Duodenal mucosa (tissue), 2 donors: ENCODE measurements around the gene DLGAP4.

ENCODE experiments used
- H3K27ac ChIP-seq: one replicate; pipeline ENCODE4 v1.7.0; 2013; ENCODE audit warnings: low read depth, low read length
- H3K27me3 ChIP-seq, 2 donors: one replicate each; pipeline ENCODE4 v1.7.0; 2013; ENCODE audit warnings: low read length in 2 of 2, control low read depth in 1 of 2; ENCODE audit not compliant: insufficient read depth in 2 of 2, control insufficient read depth in 1 of 2
- H3K36me3 ChIP-seq, 2 donors: one replicate each; pipeline ENCODE4 v1.7.0; 2013; ENCODE audit warnings: low read length in 2 of 2, control low read depth in 1 of 2; ENCODE audit not compliant: insufficient read depth in 2 of 2, control insufficient read depth in 1 of 2
- H3K4me1 ChIP-seq, 2 donors: one replicate each; pipeline ENCODE4 v1.7.0; 2013; ENCODE audit warnings: low read length in 2 of 2, control low read depth in 1 of 2; ENCODE audit not compliant: insufficient read depth in 2 of 2, control insufficient read depth in 1 of 2
- H3K4me3 ChIP-seq, 2 donors: one replicate each; pipeline ENCODE4 v1.7.0; 2013; ENCODE audit warnings: low read length in 2 of 2, low read depth in 1 of 2
- H3K9ac ChIP-seq, 2 donors: one replicate each; pipeline ENCODE4 v1.7.0; 2013; ENCODE audit warnings: low read length in 2 of 2, low read depth in 1 of 2
- H3K9me3 ChIP-seq, 2 donors: one replicate each; pipeline ENCODE4 v1.7.0; 2013; ENCODE audit warnings: low read length in 2 of 2, control low read depth in 1 of 2; ENCODE audit not compliant: control insufficient read depth in 1 of 2

Gene DLGAP4

DNA sequence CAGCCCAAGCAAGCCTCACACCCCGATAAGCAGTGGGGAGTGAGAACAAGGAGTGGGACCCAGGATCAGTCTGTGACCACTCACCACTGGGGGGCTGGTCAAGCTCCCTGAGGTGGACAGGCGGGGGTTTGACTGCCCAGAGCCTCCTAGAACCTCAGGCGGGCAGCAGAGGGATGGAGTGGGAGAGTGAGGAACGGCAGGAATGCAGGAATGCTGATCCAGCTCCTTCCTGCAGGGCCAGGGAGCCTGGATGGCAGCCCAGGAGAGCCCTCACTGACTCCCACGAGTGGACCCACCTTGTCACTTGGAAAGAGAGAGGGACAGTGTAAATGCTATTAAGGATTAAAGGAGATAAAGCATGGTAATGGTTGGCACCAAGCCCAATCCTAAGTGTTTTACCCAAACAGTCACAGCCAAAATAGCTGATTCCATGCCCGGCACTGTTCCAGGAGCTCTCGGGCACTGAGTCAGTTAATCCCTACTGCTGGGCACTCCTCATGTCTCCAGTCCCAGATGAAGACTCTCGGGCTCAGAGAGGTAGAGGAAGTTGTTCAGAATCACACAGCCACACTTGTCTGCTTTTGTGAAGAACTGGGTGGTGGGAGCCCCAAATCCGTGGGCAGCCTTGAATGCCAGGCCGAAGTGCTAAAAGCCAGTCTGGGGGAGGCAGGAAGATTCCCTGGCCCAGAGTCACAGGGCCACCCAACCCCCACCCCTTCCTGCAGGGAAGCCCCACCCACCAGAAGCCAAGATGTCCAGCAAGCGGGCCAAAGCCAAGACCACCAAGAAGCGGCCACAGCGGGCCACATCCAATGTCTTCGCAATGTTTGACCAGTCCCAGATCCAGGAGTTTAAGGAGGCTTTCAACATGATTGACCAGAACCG is 238.2 kb downstream of the DLGAP4 start:
- Histone ChIP-seq H3K36me3 (no peaks in the 10 kb centered on the region), H3K9ac (no peak overlapping the region), H3K4me3 (peak overlapping the region in 1 of 2 donors; percentile 66)

DNA sequence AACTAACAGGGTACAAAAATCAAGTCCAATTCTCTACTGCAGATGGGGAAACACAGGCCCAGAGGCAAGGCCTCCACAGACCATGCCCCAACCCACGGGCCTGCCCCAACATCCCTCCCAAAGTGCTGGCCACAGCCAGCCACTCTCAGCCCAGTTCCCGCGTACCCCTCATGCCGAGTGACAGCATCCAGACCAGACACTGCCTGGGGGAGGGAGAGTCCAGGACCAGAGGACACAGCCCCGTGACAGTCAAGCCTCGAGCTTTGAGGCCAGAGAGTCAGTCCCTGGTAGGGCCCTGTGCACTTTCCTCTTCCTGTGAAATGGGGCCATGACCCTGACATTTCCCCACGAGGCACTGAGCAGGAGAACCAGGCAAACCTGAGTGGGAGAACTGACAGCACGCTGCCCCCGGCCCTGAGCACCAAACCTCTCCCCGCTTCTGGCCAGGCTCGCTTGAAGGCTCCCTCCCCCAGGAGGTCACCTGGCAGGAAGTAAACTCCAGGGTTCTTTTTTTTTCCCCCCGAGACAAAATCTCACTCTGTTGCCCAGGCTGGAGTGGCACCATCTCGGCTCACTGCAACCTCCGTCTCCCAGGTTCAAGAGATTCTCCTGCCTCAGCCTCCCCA is 240.1 kb downstream of the DLGAP4 start:
- Histone ChIP-seq H3K9ac (no peak overlapping the region), H3K27me3 (no peaks in the 10 kb centered on the region), H3K36me3 (no peaks in the 10 kb centered on the region), H3K4me1 (peaks cover 13 to 22% of the 10 kb centered on the region in 2 donors), H3K9me3 (no peaks in the 10 kb centered on the region), H3K27ac (no peak overlapping the region), H3K4me3 (no peak overlapping the region)

More for the DNA sequence above, 238.2 kb downstream of the DLGAP4 start:
- no peaks in the 10 kb centered on the region for H3K9me3 ChIP-seq
- H3K27ac ChIP-seq: no peak overlapping the region
- no peaks in the 10 kb centered on the region for H3K27me3 ChIP-seq
- peaks cover 13 to 22% of the 10 kb centered on the region in 2 donors for H3K4me1 ChIP-seq

DNA sequence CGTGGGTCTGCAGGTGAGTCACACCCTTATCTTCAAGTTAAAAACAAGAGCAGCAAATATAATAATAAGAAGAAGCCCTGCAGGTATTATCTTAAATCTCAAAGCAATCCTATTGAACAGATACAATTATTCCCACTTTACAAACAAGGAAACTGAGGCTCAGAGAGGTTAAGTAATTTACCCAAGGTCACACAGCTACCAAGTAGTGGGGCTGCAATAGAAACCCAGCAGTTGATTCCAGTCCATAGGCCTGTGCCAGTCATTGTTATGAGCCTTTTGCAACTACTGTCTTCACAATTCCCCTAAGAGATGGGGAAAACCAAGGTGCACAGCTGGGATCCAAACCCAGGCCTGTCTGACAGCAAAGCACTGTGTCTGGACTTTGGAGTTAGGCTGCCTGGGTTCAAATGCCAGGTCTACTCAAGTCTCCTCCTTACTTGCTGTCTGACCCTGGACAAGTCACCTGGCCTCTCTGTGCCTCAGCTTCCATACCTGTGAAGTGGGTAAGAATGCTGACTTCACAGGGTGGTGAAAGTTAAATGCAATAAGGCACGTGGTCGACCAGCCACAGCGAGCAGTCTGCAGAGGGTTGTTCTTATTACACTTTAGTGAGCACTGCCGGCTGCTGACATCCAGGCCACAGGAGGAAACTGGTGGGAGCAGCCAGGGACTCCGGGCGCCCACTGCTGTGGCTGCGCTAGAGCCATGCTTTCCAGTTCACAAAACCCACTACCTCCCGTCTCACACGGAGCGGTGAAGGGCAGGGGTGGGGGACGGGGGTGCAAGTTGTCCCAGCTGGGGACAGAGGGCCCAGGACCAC is 241.3 kb downstream of the DLGAP4 start:
- no peak overlapping the region for H3K27ac ChIP-seq
- peaks cover 13 to 15% of the 10 kb centered on the region in 2 donors for H3K4me1 ChIP-seq
- no peak overlapping the region for H3K9ac ChIP-seq
- no peaks in the 10 kb centered on the region for H3K9me3 ChIP-seq
- no peaks in the 10 kb centered on the region for H3K27me3 ChIP-seq
- H3K4me3 ChIP-seq: no peak overlapping the region
- no peaks in the 10 kb centered on the region for H3K36me3 ChIP-seq

DNA sequence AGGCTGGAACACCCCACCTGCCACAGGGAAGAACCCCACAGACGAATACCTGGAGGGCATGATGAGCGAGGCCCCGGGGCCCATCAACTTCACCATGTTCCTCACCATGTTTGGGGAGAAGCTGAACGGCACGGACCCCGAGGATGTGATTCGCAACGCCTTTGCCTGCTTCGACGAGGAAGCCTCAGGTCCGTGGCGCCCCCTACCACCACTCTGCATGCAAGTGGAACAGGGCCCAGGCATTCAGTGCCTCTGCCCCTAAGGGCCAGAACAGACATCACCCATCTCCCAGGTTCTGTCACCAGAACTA is 241.8 kb downstream of the DLGAP4 start:
- Histone ChIP-seq H3K27ac (no peak overlapping the region), H3K36me3 (no peaks in the 10 kb centered on the region), H3K9ac (no peak overlapping the region), H3K9me3 (no peaks in the 10 kb centered on the region), H3K27me3 (no peaks in the 10 kb centered on the region), H3K4me1 (peaks cover 8 to 9% of the 10 kb centered on the region in 2 donors), H3K4me3 (no peak overlapping the region)

DNA sequence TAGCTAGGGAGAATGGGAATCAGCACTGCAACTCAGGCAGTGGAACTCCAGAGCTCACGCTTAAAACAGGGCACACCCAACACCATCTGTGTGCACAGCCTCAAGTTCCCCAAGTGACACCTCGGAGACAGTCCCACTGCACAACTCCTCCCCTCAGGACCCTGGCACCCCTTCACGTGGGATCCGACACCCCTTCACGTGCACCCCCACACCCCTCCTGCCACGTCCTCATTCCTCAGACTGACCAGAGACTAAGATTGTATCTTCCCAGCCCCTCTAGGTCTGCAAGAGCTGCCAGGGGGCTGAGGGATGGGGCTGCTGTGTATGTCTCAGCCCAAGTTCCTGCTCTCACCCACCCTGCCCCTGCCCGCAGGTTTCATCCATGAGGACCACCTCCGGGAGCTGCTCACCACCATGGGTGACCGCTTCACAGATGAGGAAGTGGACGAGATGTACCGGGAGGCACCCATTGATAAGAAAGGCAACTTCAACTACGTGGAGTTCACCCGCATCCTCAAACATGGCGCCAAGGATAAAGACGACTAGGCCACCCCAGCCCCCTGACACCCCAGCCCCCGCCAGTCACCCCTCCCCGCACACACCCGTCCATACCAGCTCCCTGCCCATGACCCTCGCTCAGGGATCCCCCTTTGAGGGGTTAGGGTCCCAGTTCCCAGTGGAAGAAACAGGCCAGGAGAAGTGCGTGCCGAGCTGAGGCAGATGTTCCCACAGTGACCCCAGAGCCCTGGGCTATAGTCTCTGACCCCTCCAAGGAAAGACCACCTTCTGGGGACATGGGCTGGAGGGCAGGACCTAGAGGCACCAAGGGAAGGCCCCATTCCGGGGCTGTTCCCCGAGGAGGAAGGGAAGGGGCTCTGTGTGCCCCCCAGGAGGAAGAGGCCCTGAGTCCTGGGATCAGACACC is 242.8 kb downstream of the DLGAP4 start:
- Histone ChIP-seq H3K27me3 (no peaks in the 10 kb centered on the region), H3K9ac (no peak overlapping the region), H3K4me1 (no peaks in the 10 kb centered on the region), H3K4me3 (no peak overlapping the region), H3K9me3 (no peaks in the 10 kb centered on the region), H3K36me3 (no peaks in the 10 kb centered on the region), H3K27ac (no peak overlapping the region)

DNA sequence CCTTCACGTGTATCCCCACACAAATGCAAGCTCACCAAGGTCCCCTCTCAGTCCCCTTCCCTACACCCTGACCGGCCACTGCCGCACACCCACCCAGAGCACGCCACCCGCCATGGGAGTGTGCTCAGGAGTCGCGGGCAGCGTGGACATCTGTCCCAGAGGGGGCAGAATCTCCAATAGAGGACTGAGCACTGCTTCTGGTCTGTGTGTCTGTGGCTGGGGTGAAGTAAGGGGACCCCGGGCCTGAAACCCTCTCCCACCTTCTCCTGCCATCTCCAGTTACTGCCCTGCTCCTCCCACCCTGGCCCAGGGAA is 243.4 kb downstream of the DLGAP4 start:
- H3K27me3 ChIP-seq: no peaks in the 10 kb centered on the region
- no peak overlapping the region for H3K4me3 ChIP-seq
- no peak overlapping the region for H3K27ac ChIP-seq
- no peaks in the 10 kb centered on the region for H3K36me3 ChIP-seq
- no peaks in the 10 kb centered on the region for H3K9me3 ChIP-seq
- H3K4me1 ChIP-seq: no peaks in the 10 kb centered on the region
- H3K9ac ChIP-seq: no peak overlapping the region

DNA sequence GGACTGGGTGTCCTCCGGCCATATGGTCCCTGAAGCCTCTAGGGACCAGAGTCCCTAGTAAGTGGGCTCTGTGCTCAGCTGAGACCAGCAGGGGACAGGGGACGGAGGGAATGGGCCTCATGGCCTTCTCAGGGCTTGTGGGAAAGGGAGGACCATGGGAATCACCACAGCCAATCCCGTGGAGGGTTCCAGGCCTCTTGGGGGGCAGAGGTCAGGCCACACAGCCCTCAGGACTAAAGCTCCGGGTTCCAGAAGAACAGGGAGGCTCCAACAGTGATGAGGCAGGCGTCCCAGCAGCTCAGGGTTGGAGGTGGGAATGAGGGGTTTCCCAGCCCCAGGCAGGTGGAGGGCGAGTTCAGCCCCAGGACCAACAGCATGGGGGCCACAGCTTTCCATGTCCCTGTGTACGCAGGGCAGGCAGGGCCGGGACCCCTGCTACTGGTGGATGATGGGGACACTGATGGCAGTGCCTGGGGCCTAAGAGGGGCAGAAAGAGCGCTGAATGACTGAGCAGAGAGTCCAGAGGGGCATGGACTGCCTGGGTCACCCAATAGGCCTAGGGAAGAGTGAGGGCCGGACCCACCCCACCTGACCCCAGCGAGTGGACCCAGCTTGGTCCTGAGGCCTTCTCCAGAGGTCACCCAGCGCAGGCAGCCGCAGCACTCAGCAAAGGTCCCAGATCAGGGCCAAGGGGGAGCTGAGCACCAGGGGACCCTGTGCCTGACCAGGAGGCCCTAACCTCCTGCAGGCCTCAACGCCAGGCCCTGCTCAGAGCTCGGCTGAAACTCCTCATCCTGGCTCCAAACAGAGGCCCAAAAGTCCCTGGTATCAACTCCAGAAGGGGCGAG is 244.0 kb downstream of the DLGAP4 start:
- no peak overlapping the region for H3K4me3 ChIP-seq

DNA sequence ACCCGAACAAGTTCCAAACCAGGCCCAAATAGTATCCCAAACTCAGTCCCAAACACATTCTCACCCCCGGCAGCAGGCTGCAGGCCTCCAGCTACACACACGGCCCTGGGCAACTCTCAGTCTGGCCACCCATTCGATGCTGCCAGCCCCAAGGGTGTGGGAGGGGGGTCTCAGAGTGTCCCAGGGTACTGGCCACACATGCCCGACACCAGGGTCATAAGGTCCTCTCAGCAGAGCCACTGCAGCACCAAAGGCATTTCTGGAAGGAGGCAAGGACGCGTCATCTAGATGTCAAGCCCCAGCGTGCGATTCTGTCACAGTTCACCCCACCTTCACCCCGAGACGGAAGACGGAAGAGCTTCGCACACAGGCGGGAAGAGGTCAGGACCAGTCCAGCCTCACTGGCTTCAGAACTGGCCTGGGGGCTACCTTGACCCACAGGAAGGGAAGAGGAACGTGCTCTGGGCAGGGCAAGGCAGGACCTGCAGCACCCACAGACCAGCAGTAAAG is 244.7 kb downstream of the DLGAP4 start:
- Histone ChIP-seq H3K4me3 (no peak overlapping the region), H3K9ac (no peak overlapping the region), H3K27me3 (no peaks in the 10 kb centered on the region), H3K9me3 (no peaks in the 10 kb centered on the region), H3K27ac (no peak overlapping the region), H3K4me1 (no peaks in the 10 kb centered on the region), H3K36me3 (no peaks in the 10 kb centered on the region)

More for the DNA sequence above, 244.0 kb downstream of the DLGAP4 start:
- no peak overlapping the region for H3K27ac ChIP-seq
- H3K27me3 ChIP-seq: no peaks in the 10 kb centered on the region
- no peak overlapping the region for H3K9ac ChIP-seq
- no peaks in the 10 kb centered on the region for H3K36me3 ChIP-seq
- H3K9me3 ChIP-seq: no peaks in the 10 kb centered on the region
- H3K4me1 ChIP-seq: no peaks in the 10 kb centered on the region

DNA sequence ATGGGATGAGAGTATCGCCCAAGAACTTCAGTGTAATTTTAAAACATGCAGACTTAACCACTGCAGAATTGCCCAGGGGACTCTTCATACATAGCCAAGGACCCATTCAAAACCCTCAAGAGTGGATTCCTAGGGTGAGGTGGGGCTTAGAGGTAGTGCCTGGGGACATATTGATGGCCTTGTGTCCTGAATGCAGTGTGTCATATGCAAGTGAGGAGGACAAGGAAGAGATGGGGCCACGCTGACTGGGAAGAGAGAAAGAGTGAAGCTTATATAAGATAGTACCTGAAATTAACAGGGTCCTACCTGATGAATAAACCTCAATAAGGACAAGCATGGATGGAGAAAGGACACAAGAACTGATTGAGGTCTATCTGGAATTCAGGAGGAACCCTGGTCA is 249.1 kb downstream of the DLGAP4 start:
- Histone ChIP-seq H3K27me3 (no peaks in the 10 kb centered on the region), H3K9me3 (no peaks in the 10 kb centered on the region), H3K4me3 (no peak overlapping the region), H3K9ac (no peak overlapping the region), H3K4me1 (peaks cover 6 to 7% of the 10 kb centered on the region in 2 donors), H3K36me3 (no peaks in the 10 kb centered on the region), H3K27ac (no peak overlapping the region)
